HG02884 (cell line): ENCODE results near the gene SNAP25.

Experiments
- ATAC-seq: cut with Tn5 transposase; IDR thresholded peaks from one replicate; pipeline ENCODE4 v1.9.1; 2021; ENCODE audit warnings: mild to moderate bottlenecking, moderate library complexity; ENCODE audit not compliant: unreplicated experiment

The SNAP25 gene

GRCh38 chr20:10216146-10216791 lies 2.4 kb upstream of the SNAP25 start:
- ATAC-seq = no peak

- no peak for ATAC-seq
Measured at GRCh38 chr20:10217721-10218410, 764 bp upstream of the SNAP25 start.

DNA sequence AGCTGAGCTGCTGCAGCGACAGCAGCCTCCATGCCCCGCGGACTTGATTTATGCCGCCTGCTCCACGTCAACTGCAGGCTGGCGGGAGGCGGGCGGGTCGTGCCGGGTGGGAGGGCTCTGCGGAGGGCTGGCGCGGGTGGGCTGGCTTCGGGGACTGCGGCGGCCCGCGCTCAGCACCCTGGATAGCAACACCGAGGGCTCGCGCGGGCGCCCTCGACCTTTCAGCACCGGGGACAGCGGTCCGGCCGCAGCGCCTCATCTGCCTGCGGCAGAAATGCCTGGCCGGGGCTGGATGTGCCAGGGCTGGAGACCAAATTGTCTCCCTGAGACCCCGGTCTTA lies 792 bp downstream of the SNAP25 start:
- ATAC-seq = peak; percentile 54

GRCh38 chr20:10219993-10220750 lies 1.5 kb downstream of the SNAP25 start:
- no peak for ATAC-seq

GRCh38 chr20:10221021-10221420 lies 2.4 kb downstream of the SNAP25 start:
- ATAC-seq = no peak

DNA sequence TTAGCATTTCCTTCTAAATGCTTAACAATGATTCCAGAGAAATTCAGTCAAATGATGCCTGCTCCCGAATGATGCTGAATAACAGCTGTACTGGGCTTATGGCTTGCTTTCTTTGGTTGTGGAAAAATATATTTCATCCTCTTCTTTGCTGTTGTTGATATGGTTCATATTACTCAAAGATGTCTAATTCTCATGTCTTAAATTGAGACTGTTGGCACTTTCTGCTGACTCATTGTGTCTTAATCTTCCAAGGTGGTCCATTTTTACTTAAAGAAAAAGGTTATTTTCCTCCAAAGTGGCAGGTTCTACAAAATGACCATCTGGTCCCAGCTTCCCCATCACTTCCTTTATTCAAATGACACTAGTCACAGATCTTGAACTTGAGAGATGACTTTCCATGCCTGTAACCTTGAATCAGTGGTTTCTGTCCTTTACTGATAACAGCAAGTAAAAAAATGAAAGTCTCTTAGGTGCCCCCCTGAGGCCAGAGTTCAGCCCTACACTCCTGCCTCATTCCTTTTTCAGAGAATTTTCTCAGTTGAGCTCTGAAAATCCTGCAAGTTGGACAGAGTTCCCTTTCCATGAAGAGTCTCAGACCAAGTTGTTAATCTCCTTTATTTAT lies 6.9 kb downstream of the SNAP25 start:
- ATAC-seq = no peak

DNA sequence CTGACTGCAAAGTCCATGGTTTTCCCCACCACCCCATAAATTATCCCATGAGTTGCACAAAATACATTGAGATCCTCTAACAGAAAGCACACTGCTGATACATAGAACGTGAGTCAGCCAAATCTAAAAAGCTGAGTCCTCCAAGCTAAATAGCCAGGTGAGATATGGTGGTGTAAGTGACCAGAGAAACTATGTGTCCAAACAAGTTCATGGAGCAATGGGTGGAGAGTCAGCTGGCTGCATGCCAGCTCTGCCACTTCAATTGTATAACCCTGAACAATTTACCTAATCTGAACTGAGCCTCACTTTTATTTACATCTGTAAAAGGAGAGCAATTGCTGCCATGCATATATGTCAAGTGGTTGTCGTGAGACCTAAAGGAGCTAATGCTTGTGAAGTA lies 9.7 kb downstream of the SNAP25 start:
- no peak for ATAC-seq

DNA sequence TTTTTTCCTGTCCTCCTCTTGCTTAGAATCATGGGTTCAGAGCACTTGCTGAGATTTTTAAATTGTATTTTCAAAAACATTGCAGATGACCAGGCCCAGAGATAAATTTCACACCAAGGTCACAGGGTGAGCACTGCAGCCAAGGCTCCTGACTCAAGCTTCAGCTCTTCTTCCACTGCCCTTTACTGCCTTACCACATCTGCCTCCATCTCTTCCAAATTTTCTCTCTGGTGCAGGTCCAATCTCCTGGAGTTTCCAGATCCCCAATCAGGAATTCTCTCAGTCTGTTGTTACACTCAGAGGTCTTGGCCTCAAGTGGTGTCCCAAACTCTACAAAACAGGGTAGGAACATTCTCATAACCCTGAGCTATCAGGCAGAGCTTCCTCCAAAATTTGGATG lies 12.7 kb downstream of the SNAP25 start:
- ATAC-seq = no peak

- ATAC-seq = no peak
Measured at GRCh38 chr20:10236540-10237533, 18.2 kb downstream of the SNAP25 start.

DNA sequence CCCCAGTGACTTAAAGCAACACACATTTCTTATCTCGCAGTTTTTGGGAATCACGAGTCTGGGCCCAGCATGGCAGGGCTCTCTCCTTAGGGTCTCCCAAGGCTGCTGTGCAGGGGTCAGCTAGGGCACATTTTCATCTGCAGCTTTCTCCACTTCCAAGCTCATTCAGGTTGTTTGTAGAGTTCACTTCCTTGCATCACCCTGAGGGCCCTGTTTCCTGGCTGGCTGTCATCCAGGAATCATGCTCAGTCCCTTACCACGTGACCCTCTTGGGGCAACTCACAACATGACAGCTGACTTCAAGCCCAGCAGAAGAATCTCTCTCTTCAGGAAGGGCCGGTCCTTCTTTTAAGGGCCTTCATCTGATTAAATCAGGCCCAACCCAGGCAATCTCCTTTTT lies 21.3 kb downstream of the SNAP25 start:
- no peak for ATAC-seq

GRCh38 chr20:10240655-10241054 lies 22.0 kb downstream of the SNAP25 start:
- ATAC-seq = no peak

GRCh38 chr20:10242166-10242565 lies 23.5 kb downstream of the SNAP25 start:
- no peak for ATAC-seq

DNA sequence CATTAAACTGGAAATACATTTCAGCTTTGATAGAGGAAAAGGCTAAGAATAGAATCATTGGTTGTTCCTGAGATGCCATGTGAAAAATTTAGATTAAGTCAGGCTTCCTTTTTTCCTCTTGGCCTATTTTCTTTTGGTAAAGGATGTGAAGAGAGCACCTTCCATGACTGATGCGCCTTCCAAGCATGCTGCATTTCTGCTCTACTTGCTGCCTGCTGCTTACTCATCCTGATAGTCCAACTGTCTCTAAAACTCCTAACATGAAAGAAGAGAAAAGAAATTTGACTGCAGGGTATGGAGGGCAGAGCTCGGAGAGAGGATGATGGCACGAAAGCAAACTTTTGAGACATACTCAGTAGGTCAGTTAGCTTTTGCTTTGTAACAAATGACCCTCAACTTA lies 28.8 kb downstream of the SNAP25 start:
- ATAC-seq = no peak

DNA sequence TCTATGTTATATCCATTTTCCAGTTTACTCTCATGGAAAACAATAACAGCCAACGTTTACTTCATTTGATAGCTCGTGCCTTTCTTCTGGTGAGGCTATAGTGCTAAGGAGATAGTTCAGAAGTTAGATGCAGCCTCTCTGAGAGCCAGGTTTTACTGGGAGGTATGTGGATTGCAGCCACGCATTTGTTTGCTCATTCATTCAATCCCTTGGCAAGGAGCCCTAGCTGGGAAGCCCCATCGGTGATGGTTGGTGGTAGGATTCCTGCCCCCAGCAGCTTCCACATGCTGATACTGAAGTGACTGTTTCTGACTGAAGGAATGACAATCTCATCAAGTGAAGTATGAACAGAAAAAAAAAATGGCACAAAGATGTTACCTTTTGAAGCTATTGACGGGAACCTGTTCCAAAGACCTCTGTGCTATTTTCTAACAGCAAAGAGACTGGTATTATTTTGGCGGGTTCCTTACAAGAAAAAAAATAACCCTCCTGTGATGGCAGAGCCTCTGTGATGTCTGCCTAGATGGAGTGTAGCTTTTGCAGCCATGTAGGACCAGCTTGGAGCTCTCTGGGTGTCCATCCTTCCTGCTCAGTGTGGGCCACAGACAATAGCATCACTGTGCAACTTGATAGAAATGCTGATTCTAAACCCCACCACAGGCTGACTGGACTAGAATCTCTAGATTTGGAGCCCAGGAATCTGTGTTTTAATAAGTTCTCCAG lies 30.6 kb downstream of the SNAP25 start:
- ATAC-seq = no peak

DNA sequence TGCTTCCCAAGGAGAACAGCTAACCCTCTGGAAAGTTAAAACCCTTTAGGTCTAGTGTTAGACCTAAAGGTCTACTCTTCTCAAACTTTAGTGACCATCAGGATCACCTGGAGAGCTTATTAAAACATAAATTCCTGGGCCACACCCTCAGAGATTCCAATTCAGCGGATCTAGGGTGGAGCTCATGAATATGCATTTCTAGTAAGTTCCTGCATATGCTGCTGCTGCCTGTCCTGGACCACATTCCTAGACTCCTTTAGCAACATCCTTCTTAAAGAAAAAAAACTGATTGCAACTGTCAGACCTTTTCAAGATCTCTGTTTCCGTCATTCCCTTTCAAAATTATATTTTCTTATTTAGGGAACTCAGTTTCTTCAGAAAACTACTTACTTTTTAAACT lies 31.2 kb downstream of the SNAP25 start:
- ATAC-seq = no peak

- ATAC-seq = no peak
Measured at GRCh38 chr20:10250902-10251301, 32.3 kb downstream of the SNAP25 start.

GRCh38 chr20:10253780-10254179 lies 35.1 kb downstream of the SNAP25 start:
- ATAC-seq = no peak

DNA sequence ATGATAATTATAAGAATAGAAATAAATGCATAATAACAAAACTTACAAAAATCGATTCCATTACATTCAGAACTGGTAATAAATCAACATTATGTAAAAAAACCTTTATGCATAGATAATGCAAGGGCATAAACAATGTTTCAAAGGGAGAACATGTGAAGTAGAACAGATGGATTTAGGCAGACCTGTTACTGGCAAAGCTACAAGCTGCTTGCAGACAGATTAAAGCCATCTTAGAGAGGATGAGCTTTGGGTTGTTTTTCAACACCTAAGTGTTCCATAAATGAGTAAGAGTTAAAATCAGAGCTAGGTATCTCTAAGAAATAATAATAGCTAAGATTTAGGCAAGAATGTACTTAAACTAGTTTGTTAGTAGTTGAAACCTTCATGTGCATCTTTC lies 37.2 kb downstream of the SNAP25 start:
- no peak for ATAC-seq

GRCh38 chr20:10259166-10259565 lies 40.5 kb downstream of the SNAP25 start:
- no peak for ATAC-seq

DNA sequence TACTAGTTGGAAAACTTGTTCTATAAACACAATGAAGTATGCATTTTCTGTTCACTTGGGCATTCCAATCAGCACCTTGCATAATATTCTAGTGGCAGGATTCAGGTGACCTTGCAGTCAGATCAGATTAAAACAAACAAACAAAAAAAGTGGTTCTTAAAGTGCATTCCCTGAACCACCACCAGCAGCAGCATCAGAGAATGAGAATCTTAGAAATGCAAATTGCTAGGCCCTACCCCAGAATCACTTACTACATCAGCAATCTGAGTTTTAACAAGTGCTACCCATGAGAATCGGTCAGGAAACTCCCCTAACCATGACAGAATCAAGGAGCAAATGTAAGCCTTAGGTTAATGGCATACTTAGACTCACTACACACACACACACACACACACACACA lies 41.7 kb downstream of the SNAP25 start:
- ATAC-seq = no peak
